HG03108 (cell line): ENCODE results near the gene CFAP46.
"Not testable (repeated sequence)": the region's sequence is repeated elsewhere in the genome, so short reads cannot be mapped to it uniquely, and the experiment has no call there.

Source experiments
- ATAC-seq: cut with Tn5 transposase; IDR thresholded peaks from one replicate; pipeline ENCODE4 v1.9.1; 2021; ENCODE audit warnings: moderate library complexity; ENCODE audit not compliant: unreplicated experiment

Gene CFAP46

GRCh38 chr10:132979491-132980425 lies 37.4 kb upstream of the CFAP46 start:
- no peak for ATAC-seq

DNA sequence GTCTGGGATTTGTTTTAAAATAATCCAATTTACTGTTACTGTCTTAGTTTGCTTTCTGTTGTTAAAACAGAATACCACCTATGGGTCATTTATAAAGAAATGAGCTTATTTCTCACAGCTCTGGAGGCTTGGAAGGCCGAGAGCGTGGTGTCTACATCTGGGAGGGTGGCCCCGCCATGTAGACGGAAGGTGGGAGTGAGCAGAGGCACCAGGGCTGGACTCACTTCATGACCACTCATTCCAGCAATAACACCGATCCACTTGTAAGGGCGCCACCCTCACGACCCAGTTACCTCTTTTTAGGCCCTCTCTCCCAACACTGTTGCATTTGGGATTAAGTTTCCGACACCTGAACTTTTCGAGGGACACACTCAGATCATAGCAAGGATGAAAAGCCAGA lies 36.2 kb upstream of the CFAP46 start:
- no peak for ATAC-seq

DNA sequence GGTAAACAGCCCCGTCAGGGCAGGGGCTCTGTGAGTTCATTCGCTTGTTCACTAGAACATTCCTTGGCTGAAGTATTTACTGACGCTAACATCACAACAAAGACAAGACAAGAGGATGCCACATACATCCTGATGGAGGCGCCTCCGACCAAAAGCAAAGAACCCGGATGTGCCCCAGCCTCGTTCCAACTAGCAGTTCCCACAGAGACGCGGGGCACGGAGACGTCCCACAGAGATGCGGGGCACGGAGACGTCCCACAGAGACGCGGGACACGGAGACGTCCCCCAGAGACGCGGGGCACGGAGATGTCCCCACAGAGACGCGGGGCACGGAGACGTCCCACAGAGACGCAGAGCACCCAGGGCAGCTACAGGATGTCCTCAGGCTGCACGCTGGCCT lies 35.4 kb upstream of the CFAP46 start:
- no peak for ATAC-seq

- no peak for ATAC-seq
Measured at GRCh38 chr10:132977076-132977475, 34.7 kb upstream of the CFAP46 start.

DNA sequence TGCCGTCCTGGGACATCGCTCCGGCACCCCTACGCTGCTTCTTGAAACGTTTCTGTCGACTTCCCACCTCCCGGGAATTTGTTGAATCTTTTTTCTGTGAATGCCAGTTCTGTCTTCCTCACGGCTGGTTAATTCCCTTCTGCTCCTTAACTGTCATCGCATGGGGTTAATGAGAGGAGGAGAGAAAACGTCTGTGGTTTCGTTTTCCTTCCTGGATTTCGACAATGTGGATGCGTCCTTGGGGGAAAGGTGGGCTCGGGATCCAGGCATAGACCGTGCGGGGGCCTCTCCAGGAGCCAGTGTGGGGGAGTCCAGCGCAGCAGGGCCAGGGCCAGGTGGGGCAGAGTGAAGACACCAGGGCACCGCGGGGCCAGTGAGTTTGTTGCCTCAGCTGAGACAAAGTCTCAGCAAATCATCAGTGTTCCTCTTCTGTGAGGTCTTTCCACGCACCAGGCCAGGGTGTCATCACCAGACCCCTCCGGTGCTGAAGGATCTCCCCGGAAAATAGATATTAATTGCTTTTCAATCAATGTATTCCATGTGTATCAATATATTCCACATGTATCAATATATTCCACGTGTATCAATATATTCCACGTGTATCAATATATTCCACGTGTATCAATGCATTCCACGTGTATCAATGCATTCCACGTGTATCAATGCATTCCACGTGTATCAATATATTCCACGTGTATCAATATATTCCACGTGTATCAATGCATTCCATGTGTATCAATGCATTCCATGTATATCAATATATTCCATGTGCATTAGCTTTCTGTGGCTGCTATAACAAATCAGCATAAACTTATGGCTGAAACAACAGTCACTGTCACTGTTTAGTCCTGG lies 33.7 kb upstream of the CFAP46 start:
- no peak for ATAC-seq

GRCh38 chr10:132974886-132975830 lies 32.8 kb upstream of the CFAP46 start:
- ATAC-seq, result no peak

GRCh38 chr10:132974249-132974796 lies 32.0 kb upstream of the CFAP46 start:
- ATAC-seq, result no peak

- ATAC-seq, result no peak
Measured at GRCh38 chr10:132973903-132974241, 31.5 kb upstream of the CFAP46 start.

DNA sequence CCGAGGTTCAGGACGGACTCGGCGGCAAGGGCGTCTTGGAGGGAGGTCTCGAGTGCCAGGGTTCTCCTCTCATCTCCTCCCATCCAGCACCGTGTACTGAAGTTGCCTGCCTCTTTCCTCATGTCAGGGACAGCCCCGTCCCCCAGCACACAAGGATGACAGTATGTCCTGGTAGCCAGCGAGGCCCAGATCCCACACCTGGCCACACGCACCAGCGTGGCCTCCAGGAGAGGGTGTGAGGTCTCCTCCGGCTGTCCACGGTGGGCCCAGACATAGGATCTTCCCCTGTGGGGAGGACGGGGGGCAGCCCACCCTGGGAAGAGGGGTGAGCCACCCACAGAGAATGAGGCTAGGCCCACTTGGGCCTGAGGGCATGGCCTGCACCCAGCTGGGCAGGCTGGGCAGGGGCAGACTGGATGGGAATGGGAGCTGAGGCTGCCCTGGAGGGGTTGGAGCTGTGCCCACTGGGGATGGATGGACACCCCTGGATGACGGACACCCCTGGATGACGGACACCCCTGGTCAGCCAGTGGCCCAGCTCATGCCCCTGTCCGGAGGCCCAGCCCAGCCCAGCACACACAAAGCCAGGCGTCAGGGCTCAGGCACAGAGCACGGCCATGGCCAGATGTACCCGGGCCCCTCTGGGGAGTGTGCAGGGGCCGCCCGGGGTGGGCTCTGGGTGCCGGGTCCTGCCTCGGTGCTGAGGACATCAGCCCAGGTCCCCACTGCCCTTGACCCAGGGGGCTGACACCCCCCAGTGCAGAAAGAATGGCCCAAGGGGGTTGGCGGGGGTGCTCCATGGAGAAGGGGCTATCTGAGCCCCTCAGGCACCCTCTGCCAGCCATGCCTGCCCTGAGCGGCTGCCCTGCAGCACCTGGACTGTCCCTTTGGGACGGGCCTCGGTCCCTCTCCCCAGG lies 30.9 kb upstream of the CFAP46 start:
- no peak for ATAC-seq

GRCh38 chr10:132972149-132972985 lies 30.0 kb upstream of the CFAP46 start:
- ATAC-seq, result no peak

DNA sequence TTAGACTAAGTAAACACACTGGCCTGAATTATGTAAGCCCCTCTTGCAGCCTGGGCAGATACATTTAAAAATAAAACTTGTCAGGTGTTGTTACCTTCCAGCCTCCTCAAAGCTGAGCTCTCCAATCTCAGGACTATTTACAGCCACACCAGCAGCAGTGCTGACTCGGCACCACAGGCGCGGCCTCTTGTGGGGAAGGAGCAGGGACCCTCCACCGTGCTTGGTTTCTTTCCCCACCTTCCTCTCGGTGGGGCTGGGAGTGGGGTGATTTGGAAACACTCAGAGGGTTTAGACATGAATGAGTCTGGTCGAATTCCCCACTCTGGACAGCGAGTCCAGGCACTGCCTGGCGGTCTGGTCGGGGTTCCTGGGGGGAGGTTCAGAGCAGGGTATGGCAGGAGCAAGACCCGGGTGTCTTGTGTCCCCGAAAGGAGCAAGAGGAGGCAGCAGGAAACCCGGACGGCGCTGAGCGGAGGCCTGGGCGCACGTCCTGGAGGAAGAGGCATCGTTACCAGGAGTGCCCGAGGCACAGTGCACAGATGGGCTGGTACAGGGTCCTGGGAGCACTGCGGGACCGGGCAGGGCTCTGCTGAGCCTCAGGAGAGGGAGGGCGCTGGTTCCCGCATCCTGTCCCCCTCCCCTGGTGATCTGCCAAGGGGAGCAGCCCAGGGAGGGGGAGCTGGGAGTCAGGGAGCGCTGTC lies 29.2 kb upstream of the CFAP46 start:
- ATAC-seq, result no peak

GRCh38 chr10:132970641-132971438 lies 28.5 kb upstream of the CFAP46 start:
- ATAC-seq, result no peak

DNA sequence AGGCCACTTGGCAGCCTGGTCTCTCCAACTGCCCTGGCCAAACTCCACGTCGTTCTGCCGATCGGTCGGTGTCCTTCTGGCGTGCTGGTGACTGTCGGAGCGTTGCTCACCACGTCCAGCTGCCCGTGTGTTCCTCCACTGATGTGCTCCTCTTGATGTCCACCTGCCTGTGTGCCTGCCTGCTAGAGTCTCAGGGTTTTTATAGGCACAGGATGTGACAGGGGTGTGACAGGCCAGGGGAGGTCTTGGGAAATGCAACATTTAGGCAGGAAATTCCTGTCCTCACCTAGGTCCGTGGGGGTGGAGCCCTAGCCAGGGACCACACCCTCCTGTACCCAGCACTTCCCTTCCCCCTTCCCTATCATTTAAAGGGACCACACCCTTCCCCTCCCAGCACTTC lies 25.2 kb upstream of the CFAP46 start:
- ATAC-seq, result no peak

DNA sequence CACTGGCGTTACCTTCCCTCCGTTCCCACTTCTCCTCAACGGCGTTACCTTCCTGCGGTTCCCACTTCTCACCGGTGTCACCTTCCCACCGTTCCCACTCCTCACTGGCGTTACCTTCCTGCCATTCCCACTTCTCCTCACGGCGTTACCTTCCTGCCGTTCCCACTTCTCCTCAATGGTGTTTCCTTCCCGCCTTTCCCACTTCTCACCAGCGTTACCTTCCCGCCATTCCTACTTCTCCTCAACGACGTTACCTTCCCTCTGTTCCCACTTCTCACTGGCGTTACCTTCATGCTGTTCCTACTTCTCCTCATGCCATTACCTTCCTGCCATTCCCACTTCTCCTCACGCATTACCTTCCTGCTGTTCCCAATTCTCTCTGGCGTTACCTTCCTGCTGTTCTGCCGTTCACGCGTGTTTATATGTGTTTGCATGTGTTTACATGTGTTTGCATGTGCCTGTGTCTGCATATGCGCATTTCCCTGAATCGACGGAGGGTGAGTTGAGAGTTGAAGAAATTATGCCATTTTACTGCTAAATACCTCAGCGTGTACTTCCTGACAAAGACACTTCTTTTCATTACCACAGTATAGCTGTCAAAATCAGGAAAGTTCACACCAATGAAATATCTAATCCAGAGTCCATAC lies 23.2 kb upstream of the CFAP46 start:
- no peak for ATAC-seq

DNA sequence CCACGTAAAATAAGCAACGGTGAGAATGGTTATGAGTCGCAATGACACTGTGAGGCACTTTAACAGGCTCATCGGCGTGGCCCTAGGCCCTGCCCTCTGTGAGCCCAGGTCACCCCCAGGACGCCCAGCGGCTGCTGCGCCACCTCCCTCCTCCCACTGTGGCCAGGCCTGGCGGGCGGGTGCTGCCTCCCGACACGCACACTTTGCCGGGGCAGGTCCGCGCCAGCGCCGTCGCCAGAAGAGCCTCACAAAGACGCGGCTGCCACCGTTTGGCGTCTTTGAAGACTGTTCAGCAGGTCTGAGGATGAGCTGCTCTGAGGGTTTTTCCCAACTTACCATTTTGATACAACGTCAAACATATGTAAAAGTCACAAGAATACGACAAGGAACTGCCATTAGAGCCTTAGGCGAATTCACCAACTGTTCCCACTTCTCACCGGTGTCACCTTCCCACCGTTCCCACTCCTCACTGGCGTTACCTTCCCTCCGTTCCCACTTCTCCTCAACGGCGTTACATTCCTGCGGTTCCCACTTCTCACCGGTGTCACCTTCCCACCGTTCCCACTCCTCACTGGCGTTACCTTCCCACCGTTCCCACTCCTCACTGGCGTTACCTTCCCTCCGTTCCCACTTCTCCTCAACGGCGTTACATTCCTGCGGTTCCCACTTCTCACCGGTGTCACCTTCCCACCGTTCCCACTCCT lies 22.5 kb upstream of the CFAP46 start:
- not testable (repeated sequence) for ATAC-seq

- no peak for ATAC-seq
Measured at GRCh38 chr10:132964231-132964630, 21.9 kb upstream of the CFAP46 start.
